Keratinocyte (primary cell): Measurements from ENCODE around the gene CDKAL1.

Experiments
- CTCF ChIP-seq, 3 experiments: IDR thresholded peaks in 1 of 3; conservative IDR thresholded peaks in 1 of 3; optimal IDR thresholded peaks in 1 of 3; 2 replicates in 2 of 3; 3 replicates in 1 of 3; pipeline versions ENCODE3 to v1.5.1; 2011; ENCODE audit warnings: low read length in 3 of 3, mild to moderate bottlenecking in 3 of 3, moderate library complexity in 2 of 3, control low read depth in 1 of 3, inconsistent platforms in 1 of 3; ENCODE audit not compliant: insufficient read depth in 2 of 3; ENCODE audit errors: extremely low read depth in 1 of 3
- EZH2 ChIP-seq: IDR thresholded peaks from one replicate; pipeline ENCODE4 v1.6.1; 2012; ENCODE audit warnings: inconsistent platforms, mild to moderate bottlenecking, low read length, moderate library complexity

- no peak for TF ChIP-seq CTCF (optimal IDR thresholded peaks at IDR 0.05 in 1 of 3, IDR thresholded peaks at IDR 0.05 in 1 of 3, conservative IDR thresholded peaks at IDR 0.05 in 1 of 3; ENCODE audit: extremely low read depth in 1 of 3, insufficient read depth in 2 of 3, low read length in 3 of 3)
- no peak for TF ChIP-seq EZH2
Observed at GRCh38 chr6:20565342-20565741, 31.1 kb downstream of the CDKAL1 start.
